Fibroblast of lung (primary cell): ENCODE measurements around the gene CNPY4. TPM values are rescaled to one million over a fixed set of nuclear protein-coding genes. Genes with fewer than 3 reads are reported as not detected.

Experiments
- DNase-seq, 2 donors: peaks; one replicate each; pipeline versions ENCODE4 v3.0.0 to v3.0.0-alpha.2; 2010; ENCODE audit warnings: low read depth in 2 of 2
- H2AFZ ChIP-seq: 2 replicates; pipeline ENCODE4 v1.5.1; 2012; ENCODE audit warnings: low read length, control low read depth, inconsistent platforms
- H3K27ac ChIP-seq: 2 replicates; pipeline ENCODE4 v1.5.1; 2011; ENCODE audit warnings: low read length, control low read depth; ENCODE audit not compliant: insufficient read depth
- H3K27me3 ChIP-seq: 2 replicates; pipeline ENCODE4 v1.5.1; 2011; ENCODE audit warnings: mild to moderate bottlenecking, low read length; ENCODE audit not compliant: control insufficient read depth, insufficient read depth
- H3K36me3 ChIP-seq: 2 replicates; pipeline ENCODE4 v1.5.1; 2011; ENCODE audit warnings: low read length; ENCODE audit not compliant: control insufficient read depth, insufficient read depth
- H3K4me1 ChIP-seq: 2 replicates; pipeline ENCODE4 v1.5.1; 2011; ENCODE audit warnings: low read length; ENCODE audit not compliant: control insufficient read depth, insufficient read depth; ENCODE audit errors: extremely low read depth
- H3K4me2 ChIP-seq: 2 replicates; pipeline ENCODE4 v1.5.1; 2011; ENCODE audit warnings: low read length, control low read depth; ENCODE audit not compliant: insufficient read depth; ENCODE audit errors: extremely low read depth
- H3K4me3 ChIP-seq, 4 experiments: fragments of 200-600 bp in 1 of 4; sonication (generic) in 1 of 4; replicated peaks in 1 of 4; 2 replicates each; pipeline ENCODE4 v1.5.1; 2011 to 2016; ENCODE audit warnings: low read length in 4 of 4, low read depth in 3 of 4, mild to moderate bottlenecking in 3 of 4, control low read depth in 2 of 4, inconsistent platforms in 1 of 4, mixed read lengths in 1 of 4; ENCODE audit not compliant: insufficient read depth in 1 of 4; ENCODE audit errors: control extremely low read depth in 1 of 4
- H3K79me2 ChIP-seq: 2 replicates; pipeline ENCODE4 v1.5.1; 2012; ENCODE audit warnings: mild to moderate bottlenecking, low read length, inconsistent platforms; ENCODE audit not compliant: control insufficient read depth, insufficient read depth
- H3K9ac ChIP-seq: 2 replicates; pipeline ENCODE4 v1.5.1; 2011; ENCODE audit warnings: mild to moderate bottlenecking, low read length, control low read depth; ENCODE audit not compliant: insufficient read depth
- H3K9me3 ChIP-seq: 2 replicates; pipeline ENCODE4 v1.5.1; 2012; ENCODE audit warnings: low read depth, low read length; ENCODE audit not compliant: control insufficient read depth, insufficient read depth
- H4K20me1 ChIP-seq: 2 replicates; pipeline ENCODE4 v1.5.1; 2011; ENCODE audit warnings: low read length; ENCODE audit not compliant: control insufficient read depth, insufficient read depth; ENCODE audit errors: extremely low read depth
- CTCF ChIP-seq, 2 donors: IDR thresholded peaks in 1 of 2; conservative IDR thresholded peaks in 1 of 2; 1 replicate in 1 of 2; 2 replicates in 1 of 2; pipeline ENCODE4 v1.5.1; 2011 to 2012; ENCODE audit warnings: low read length in 2 of 2, control low read depth in 1 of 2, inconsistent platforms in 1 of 2, low read depth in 1 of 2, mild to moderate bottlenecking in 1 of 2
- EZH2 ChIP-seq: IDR thresholded peaks from 2 replicates; pipeline ENCODE4 v1.5.1; 2012; ENCODE audit warnings: low read length, control low read depth, mild to moderate bottlenecking; ENCODE audit errors: missing control alignments
- polyA plus RNA-seq, 2 donors: library from polyadenylated mRNA; depleted of rRNA in 1 of 2; stranded (reverse) in 1 of 2; unstranded in 1 of 2; fragments of >200 nt; gene quantifications; 2 replicates each; pipeline ENCODE4 v1.2.1, GENCODE V29; 2011 to 2012; ENCODE audit warnings: missing spikeins in 1 of 2
- total RNA-seq: library from RNA; depleted of rRNA; stranded (reverse); fragments of >200 nt; gene quantifications from 2 replicates; pipeline ENCODE4 v1.2.1, GENCODE V29; 2014

CNPY4 gene
- total and polyA plus RNA-seq, 2 donors (not counting 1 experiment from before 2014, with no cell fraction given) = 21.6 to 40.7 TPM

- Histone ChIP-seq H3K9me3 (no peaks in the 10 kb centered on the region), H2AFZ (no peak overlapping the region), H4K20me1 (no peaks in the 10 kb centered on the region), H3K36me3 (peaks cover 19% of the 10 kb centered on the region), H3K9ac (no peak overlapping the region), H3K4me1 (peaks cover under 1% of the 10 kb centered on the region), H3K27ac (no peak overlapping the region), H3K27me3 (no peaks in the 10 kb centered on the region), H3K4me3 (no peak overlapping the region), H3K4me2 (no peak overlapping the region), H3K79me2 (peaks cover 12% of the 10 kb centered on the region)
- no peak for TF ChIP-seq EZH2
- TF ChIP-seq CTCF (conservative IDR thresholded peaks at IDR 0.05 in 1 of 2, IDR thresholded peaks at IDR 0.05 in 1 of 2; ENCODE audit: low read depth in 1 of 2, low read length in 2 of 2) = no peak
- no peak for DNase-seq
Observed at GRCh38 chr7:100152404-100152803, 33.0 kb downstream of the CNPY4 start.

- H3K9me3 ChIP-seq = no peaks in the 10 kb centered on the region
- H2AFZ ChIP-seq = no peak overlapping the region
- H3K27ac ChIP-seq = no peak overlapping the region
- peaks cover 4% of the 10 kb centered on the region for H3K4me1 ChIP-seq
- H3K36me3 ChIP-seq = peaks cover 19% of the 10 kb centered on the region
- no peak for TF ChIP-seq CTCF (conservative IDR thresholded peaks at IDR 0.05 in 1 of 2, IDR thresholded peaks at IDR 0.05 in 1 of 2; ENCODE audit: low read depth in 1 of 2, low read length in 2 of 2)
- TF ChIP-seq EZH2 = no peak
- no peak overlapping the region for H3K9ac ChIP-seq
- no peak overlapping the region for H3K4me2 ChIP-seq
- H4K20me1 ChIP-seq = no peaks in the 10 kb centered on the region
- H3K79me2 ChIP-seq = peaks cover 15% of the 10 kb centered on the region
- no peak for DNase-seq
- no peak overlapping the region for H3K4me3 ChIP-seq
- H3K27me3 ChIP-seq = no peaks in the 10 kb centered on the region
Observed at GRCh38 chr7:100152937-100153666, 33.7 kb downstream of the CNPY4 start.

- Histone ChIP-seq H3K9ac (no peak overlapping the region), H4K20me1 (no peaks in the 10 kb centered on the region)
Observed at GRCh38 chr7:100153708-100154535, 34.5 kb downstream of the CNPY4 start.

More at GRCh38 chr7:100153708-100154535, 34.5 kb downstream of the CNPY4 start:
- H3K27ac ChIP-seq = no peak overlapping the region
- no peak for TF ChIP-seq EZH2
- no peak for TF ChIP-seq CTCF (conservative IDR thresholded peaks at IDR 0.05 in 1 of 2, IDR thresholded peaks at IDR 0.05 in 1 of 2; ENCODE audit: low read depth in 1 of 2, low read length in 2 of 2)
- peaks cover 14% of the 10 kb centered on the region for H3K79me2 ChIP-seq
- peaks cover 4% of the 10 kb centered on the region for H3K4me1 ChIP-seq
- no peak overlapping the region for H2AFZ ChIP-seq
- no peaks in the 10 kb centered on the region for H3K27me3 ChIP-seq
- peaks cover 19% of the 10 kb centered on the region for H3K36me3 ChIP-seq
- no peaks in the 10 kb centered on the region for H3K9me3 ChIP-seq
- no peak overlapping the region for H3K4me3 ChIP-seq
- no peak for DNase-seq
- H3K4me2 ChIP-seq = no peak overlapping the region
